ENCODE results near the gene RPL38.

The RPL38 gene

DNA sequence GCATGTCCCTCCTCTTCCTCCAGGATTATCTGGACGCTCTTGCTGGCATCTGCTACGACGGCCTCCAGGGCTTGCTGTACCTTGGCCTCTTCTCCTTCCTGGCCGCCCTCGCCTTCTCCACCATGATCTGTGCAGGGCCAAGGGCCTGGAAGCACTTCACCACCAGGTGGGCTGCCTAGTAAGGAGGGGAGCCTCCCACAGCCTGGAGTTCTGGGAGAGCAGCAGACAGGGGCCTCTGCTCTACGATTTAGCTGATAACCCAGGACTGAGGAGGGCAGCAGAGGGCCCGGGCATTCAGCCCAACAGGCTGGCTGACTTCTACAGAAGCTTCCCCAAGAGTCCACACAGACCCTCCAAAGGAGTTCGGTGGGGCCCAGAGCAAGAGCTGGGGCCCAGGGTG is 48.7 kb downstream of the RPL38 start:
- TF ChIP-seq, protein P1, sequence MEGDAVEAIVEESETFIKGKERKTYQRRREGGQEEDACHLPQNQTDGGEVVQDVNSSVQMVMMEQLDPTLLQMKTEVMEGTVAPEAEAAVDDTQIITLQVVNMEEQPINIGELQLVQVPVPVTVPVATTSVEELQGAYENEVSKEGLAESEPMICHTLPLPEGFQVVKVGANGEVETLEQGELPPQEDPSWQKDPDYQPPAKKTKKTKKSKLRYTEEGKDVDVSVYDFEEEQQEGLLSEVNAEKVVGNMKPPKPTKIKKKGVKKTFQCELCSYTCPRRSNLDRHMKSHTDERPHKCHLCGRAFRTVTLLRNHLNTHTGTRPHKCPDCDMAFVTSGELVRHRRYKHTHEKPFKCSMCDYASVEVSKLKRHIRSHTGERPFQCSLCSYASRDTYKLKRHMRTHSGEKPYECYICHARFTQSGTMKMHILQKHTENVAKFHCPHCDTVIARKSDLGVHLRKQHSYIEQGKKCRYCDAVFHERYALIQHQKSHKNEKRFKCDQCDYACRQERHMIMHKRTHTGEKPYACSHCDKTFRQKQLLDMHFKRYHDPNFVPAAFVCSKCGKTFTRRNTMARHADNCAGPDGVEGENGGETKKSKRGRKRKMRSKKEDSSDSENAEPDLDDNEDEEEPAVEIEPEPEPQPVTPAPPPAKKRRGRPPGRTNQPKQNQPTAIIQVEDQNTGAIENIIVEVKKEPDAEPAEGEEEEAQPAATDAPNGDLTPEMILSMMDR (IDR thresholded peaks at IDR 0.05; ENCODE audit: control insufficient read depth, extremely low read depth, insufficient read depth), result no peak
- no peak for DNase-seq (ENCODE audit: low read depth)
- H3K4me3 ChIP-seq (ENCODE audit: low read depth, low read length), result no peak overlapping the region

DNA sequence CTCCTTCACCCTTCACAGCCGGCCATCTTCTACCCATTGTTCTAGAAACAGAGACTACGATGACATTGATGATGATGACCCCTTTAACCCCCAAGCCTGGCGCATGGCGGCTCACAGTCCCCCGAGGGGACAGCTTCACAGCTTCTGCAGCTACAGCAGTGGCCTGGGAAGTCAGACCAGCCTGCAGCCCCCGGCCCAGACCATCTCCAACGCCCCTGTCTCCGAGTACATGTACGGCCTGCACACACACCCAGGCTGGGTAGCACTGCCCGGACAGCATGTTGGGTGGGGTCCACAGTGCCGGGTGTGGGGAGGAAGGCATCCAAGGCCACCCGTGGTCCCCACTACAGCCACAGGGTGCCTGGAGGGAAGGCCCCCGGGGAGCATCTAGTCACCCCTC is 49.6 kb downstream of the RPL38 start:
- TF ChIP-seq, protein P1 (IDR thresholded peaks at IDR 0.05; ENCODE audit: control insufficient read depth, extremely low read depth, insufficient read depth), result no peak
- H3K4me3 ChIP-seq (ENCODE audit: low read depth, low read length), result no peak overlapping the region
- no peak for DNase-seq (ENCODE audit: low read depth)

DNA sequence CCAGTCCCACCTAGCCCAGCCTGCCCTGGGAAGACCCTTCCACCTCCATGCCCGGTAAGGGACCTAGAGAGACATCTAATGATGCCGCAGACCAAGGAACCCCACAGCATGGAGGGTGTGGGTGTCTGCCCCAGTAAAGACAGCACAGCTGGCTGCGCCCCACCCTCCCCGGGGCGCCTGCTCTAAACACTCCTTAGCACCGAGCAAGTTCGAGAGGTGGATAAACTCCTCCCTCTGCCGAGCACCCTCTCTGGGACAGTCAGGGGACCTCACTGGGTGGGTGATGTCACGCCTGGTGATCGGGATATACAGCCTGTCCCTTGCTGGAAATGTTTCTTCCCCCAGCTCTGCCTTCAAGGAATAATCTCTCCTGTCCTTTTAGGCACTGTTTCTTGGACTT is 53.8 kb downstream of the RPL38 start:
- TF ChIP-seq, protein P1 (IDR thresholded peaks at IDR 0.05; ENCODE audit: control insufficient read depth, extremely low read depth, insufficient read depth), result no peak

DNA sequence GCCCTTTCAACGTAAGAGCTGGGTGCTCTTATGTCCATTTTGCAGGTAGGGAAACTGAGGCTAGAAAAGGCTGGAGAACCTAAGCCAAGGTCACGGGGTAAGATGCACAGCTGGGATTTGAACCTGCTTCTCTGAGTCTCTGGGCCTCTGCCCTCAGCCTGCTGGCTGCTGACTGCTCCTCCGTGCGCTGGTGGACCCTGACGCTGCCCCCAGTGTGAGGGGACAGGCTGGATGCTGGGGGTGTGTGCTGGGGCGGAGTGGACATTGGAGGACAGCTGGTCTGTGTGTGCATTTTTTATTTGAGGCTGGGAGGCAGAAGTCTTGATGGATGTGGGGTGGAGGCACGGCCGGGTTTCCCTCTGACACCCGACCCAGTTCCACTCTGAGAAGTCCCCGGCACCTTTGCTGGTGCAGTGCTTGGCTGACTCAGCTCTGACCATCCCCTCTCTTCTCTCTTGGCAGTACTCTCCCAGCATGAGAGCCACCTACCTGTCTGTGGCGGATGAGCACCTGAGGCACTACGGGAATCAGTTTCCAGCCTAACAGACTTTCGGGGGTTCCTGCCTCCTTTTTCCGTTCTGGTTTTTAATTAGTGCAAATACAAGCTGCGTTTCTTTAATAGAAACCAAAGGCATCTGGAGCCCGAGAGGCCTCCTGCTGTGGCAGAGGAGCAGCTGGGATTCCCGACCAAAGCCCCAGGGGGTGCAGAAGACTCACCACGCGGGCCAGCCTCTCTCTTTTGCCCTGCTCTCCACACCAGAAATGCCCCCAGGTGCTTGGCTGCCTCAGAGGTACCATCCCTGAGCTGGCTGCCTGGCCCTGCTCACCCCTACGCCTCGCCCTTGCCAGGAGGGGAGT is 56.4 kb downstream of the RPL38 start:
- no peak for DNase-seq (ENCODE audit: low read depth)
- H3K4me3 ChIP-seq (ENCODE audit: low read depth, low read length), result no peak overlapping the region
- TF ChIP-seq, protein P1 (IDR thresholded peaks at IDR 0.05; ENCODE audit: control insufficient read depth, extremely low read depth, insufficient read depth), result no peak

More for the DNA sequence above, 53.8 kb downstream of the RPL38 start:
- DNase-seq (ENCODE audit: low read depth), result no peak
- no peak overlapping the region for H3K4me3 ChIP-seq (ENCODE audit: low read depth, low read length)

Data from LNCaP clone FGC (cell line).